ENCODE results near the gene PTPRN2. TPM values are rescaled to one million over a fixed set of nuclear protein-coding genes. Genes with fewer than 3 reads are reported as not detected.

Gene PTPRN2
- total and polyA plus RNA-seq, 2 of the 8 experiments (the other 6 are each of a cell fraction or from before 2014, with no cell fraction given): 2.6 to 4.5 TPM

DNA sequence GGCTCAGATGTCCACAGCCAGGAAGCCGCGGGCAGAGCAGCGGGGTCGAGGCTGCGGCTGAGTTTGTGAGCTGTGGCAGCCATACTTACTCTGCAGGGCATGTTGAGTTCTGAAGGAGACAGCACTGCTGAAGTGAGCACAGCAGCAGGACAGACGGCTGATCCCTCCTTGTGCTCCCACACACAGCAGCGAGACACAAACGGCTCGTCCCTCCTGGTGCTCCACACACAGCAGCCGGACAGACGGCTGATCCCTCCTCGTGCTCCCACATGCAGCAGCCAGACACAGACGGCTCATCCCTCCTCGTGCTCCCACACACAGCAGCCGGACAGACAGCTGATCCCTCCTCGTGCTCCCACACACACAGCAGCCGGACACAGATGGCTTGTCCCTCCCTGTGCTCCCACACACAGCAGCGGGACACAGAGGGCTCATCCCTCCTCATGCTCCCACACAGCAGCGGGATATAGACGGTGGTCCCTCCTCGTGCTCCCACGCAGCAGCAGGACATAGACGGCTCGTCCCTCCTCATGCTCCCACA is 305.1 kb downstream of the PTPRN2 start (continued):
- no peak for TF ChIP-seq CTBP2 (IDR thresholded peaks at IDR 0.05; ENCODE audit: borderline replicate concordance, insufficient read depth, insufficient read length, low read length)
- no peak for TF ChIP-seq NRF1 (IDR thresholded peaks at IDR 0.05; ENCODE audit: low read depth, low read length)
- no peak for TF ChIP-seq RFX5 (IDR thresholded peaks at IDR 0.05; ENCODE audit: borderline replicate concordance, low read depth, low read length)
- TF ChIP-seq PHF8 (conservative IDR thresholded peaks at IDR 0.05; ENCODE audit: low read depth, low read length): no peak

Measured in H1 (cell line).